Measurements from ENCODE around the gene MFSD1.

DNA sequence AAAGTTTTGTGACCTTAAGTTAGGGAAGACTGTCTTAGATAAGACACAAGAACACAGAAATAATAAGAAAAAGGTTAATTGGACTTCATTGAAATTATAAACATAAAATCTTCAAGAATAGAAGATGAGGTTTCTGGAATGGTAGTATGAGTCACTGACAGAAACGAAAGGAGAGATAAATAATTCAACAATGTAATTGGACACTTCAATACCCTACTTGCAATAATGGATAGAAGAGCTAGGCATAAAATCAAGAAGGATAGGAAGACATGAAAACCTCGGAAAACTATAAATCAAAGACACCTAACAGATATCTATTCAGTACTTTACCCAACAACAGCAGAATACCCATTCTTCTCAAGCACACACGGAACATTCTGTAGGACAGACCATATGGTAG lies 15.9 kb upstream of the MFSD1 start:
- TF ChIP-seq, protein P1, sequence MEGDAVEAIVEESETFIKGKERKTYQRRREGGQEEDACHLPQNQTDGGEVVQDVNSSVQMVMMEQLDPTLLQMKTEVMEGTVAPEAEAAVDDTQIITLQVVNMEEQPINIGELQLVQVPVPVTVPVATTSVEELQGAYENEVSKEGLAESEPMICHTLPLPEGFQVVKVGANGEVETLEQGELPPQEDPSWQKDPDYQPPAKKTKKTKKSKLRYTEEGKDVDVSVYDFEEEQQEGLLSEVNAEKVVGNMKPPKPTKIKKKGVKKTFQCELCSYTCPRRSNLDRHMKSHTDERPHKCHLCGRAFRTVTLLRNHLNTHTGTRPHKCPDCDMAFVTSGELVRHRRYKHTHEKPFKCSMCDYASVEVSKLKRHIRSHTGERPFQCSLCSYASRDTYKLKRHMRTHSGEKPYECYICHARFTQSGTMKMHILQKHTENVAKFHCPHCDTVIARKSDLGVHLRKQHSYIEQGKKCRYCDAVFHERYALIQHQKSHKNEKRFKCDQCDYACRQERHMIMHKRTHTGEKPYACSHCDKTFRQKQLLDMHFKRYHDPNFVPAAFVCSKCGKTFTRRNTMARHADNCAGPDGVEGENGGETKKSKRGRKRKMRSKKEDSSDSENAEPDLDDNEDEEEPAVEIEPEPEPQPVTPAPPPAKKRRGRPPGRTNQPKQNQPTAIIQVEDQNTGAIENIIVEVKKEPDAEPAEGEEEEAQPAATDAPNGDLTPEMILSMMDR (IDR thresholded peaks at IDR 0.05): no peak
- no peak for TF ChIP-seq POLR2A (IDR thresholded peaks at IDR 0.05)

Data from tibial nerve (tissue), 3 donors.